HG02763 (cell line): Measurements from ENCODE around the gene ABCA4.

ENCODE experiments used
- ATAC-seq: cut with Tn5 transposase; IDR thresholded peaks from one replicate; pipeline ENCODE4 v1.9.1; 2021; ENCODE audit warnings: mild to moderate bottlenecking, moderate library complexity; ENCODE audit not compliant: unreplicated experiment

Gene ABCA4

DNA sequence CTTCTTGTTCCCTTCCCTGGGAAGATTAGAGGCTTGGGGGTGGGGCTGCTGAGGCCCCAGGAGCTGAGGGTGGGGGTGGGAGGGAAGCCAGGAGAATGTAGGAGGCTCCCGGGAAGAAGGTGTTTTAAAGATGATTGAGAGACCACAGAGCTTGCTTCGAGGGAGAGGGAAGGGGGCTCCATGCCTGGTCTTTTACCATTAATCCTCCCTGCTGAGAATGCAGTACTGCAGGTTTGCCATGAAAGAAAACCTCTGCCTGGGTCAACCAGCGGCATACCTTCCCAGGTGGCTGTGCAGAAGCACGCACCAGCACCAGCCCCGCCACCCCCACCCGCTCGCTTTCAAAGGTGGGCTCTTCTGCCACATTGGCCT is 15.4 kb downstream of the ABCA4 start:
- ATAC-seq, result no peak

DNA sequence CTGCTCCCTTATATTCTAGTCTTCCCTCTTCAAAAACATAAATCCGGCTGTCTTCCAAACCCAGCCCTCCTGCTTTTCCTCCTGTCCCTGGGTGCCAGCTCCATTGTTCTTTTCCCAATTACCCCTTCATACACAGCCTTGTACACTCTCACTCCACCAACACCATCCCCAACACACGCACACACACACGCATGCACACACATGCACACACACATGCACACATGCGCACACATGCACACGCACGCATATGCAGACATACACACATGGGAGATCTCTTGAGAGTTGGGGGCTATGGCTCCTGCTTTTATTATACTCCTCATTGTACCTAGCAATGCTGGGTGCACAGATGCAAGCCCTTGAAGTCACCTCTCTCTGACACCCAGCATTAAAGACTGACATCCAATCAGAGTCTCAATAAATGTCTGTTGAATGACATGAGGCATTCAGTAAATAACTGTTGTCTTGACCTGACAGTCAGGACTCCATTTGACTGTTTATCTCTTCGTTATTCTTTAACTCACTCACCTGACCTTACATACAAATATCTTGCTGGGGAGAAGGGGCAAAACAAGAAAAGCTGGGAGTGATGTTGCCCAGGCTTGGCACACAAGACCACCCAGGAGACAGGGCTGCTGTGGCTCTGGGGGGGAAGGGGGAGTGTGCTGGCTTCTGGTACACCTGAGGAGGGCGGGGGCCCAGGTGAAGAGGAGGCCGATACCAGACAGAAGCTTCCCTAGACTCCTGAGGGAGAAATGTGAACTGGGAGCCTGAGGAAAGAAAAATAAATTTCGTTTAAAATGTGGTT is 16.0 kb downstream of the ABCA4 start:
- ATAC-seq, result no peak

DNA sequence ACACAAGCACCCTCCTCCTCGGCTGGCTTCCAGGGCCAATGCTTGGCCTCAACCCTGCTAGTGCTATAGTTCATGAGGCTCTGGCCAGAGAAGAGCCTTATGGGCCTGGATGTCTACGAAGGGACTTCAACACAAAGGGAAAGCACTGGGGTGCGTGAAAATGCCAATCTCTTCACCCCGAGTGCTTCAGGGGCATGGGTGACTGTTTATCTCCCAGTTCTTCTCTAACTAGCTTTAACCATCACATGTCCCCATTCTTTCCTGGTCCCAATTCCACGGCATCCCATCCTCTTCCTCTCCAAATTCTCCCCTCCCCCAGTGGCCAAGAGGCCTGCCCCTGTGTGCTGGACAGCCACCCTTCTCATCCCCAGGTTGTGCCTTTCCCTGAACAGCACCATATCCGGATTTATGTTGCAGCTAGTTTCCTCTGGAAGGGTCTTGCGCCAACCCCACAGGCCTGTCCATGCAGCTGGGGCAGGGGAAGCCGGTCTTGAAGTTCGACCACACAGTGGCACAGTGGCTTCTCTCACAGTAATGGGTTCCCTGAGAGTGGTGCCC is 16.7 kb downstream of the ABCA4 start:
- no peak for ATAC-seq

GRCh38 chr1:94103608-94104007 is 17.3 kb downstream of the ABCA4 start:
- ATAC-seq, result no peak

DNA sequence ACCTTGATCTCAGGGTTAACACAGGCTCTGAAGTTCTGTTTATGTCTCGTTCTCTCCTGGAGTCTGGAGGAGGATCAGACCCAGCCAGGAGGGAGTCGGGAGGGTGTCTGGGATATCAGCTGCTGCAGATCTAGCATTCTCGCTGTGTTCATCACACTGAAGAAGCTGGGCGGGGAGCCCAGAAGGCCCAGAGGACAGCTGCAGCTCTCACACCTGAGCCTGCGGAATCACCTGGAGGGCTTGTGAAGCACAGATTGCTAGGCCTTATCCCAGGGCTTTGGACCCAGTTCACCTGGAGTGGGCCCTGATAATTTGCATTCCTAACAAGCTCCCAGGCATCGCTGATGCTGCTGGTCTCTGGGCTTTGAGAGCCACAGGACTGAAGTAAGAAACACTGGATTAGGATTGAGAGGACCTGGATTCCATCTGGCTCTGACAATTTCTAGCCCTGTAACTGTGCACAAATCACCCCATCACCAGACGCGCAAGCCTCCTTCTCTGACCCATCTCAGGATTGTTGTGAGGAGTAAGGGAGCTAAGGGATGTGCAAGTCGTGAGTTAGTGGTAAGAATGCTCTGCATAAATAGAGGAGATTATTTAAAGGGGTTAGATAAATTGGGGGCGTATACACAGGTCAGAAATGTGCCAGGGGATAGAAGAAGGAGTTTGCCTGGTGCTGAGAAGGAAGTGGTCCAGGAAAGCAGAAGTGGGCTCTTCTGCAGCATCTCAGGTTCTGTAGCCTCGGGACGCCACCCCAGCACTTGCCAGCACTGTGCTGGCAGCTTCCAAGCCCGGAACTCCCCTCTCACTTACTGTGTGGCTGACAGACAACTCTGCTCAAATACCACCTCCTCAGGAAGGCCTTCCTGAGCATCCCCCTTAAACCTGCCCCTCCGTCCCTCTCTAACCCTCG is 19.1 kb downstream of the ABCA4 start:
- ATAC-seq, result no peak

DNA sequence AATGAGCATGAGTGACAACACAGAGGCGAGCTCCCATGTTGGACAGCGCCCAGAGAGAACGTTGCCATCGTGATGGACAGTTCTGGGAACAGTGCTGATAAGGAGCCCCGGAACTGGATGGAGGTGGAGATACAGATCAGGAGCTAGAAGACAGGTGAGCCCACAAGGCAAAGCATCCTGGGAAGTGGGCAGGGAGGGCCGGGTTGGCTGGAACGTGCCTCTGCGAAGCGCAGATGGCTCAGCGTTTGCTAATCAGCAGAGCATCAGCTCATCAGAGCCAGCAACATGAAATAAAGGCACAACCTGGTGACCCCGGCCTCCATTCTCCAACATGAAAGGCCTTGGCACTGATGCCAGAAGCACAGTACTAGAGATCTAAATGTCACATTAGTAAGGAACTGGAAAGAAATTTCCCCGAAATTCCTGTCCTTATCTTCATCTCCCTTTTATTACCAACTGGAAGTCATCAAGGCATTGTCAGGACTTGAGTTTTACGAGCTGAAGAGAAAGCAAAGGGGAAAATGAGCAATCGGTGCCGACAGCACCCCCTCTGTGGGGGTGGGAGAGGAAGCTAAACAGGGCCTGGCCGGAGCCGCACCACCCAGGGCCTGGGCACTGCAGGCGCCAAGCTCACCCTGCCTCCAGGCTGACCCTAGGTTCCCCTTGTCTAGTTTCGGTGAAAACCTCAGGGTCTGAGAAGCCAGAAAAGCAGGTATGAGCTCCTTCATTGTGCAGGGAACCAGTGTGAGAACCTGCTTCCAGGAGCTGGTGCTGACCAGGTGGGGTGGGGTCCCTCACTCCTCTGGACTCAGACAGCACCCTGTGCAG is 19.9 kb downstream of the ABCA4 start:
- ATAC-seq, result no peak

DNA sequence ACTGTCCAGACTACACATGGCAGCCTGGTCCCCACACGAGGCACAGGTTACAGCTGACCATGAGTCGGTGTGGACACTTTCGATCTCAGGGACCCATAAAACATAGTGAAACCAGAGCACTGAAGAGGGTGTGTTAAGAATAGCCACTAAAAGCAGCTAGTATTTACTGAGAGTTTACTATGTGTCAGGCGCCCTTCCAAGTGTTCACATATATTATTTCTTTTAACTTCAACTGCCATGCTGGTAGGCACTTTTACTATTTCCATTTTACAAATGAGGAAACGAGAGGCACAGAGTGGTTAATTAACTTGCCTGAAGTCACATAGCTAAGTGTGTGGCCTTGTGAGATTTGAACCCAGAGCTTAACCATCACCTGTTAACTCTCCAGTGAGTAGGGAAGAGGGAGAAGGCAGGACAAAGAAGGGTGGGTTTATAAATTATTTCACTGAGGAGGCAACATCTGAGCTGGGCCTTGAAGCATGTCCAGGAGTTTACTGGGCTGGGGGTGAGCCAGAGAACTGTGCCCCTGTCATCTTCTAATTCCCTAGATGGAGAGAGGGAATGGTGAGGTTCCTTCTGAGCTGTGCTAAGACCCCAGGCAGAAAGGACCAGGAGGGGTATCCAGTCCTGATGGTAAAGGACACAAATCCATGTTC is 20.7 kb downstream of the ABCA4 start:
- ATAC-seq, result no peak

- no peak for ATAC-seq
Observed at GRCh38 chr1:94099303-94099702, 21.6 kb downstream of the ABCA4 start.

DNA sequence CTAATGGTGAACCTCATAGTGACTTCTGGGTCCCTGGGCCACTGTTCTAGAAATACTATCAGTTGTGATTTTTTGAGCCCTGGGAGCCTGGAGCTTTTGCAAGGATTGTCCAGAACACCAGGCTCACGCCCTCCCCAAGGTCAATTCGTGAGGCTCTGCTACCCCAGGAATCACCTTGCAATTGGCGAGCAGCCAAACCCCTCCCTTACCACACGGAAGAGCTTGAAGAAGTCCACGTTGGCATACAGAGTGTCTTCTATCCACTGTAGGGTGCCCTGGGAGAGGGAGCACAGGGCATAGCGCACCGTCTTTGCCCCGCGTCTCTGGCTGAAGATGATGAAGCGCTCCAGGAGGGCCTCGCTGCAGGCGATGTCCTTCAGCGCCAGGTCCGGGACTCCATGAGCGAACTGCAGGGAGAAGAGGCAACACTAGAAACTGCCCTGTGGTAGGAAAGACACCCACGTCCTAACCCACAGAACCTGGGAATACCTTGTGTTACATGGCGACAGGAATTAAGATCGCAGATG is 22.3 kb downstream of the ABCA4 start:
- no peak for ATAC-seq

DNA sequence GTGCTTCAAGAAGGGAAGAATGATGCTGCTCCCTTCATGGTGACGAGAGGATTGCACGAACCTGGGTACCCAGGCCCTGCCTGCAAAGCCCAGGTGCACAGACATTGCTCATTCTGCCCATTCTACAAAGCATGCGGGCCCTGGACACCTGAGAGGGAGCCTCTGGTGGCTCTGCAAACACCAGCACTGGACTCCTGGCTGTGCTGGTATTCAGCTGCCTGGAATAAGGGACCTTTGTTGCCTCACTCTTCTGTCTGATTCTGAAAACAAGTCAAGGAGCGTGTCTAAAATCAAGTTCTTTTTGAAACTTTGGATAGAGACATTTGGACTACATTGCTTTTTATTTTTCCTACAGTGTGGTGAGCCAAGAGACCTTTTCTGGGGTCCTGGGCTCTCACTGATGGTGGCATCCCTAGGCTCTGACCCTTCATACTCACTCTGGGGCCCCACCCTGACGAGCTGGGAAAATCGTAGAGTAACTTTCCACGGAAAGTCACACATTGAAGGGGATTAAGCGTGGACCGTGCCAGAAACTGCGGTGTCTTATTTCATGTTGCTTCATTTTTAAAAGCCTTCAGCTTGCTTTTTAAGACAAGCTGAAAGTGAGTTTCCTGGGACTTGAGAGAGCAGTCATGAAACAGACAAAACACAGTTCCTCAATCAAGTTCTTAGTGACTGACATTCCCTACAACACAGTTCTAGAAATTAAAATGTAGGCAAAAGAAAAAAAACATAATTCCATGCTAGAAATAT is 24.0 kb downstream of the ABCA4 start:
- ATAC-seq, result no peak

GRCh38 chr1:94095744-94096469 is 25.0 kb downstream of the ABCA4 start:
- no peak for ATAC-seq

- no peak for ATAC-seq
Observed at GRCh38 chr1:94095112-94095637, 25.8 kb downstream of the ABCA4 start.

- no peak for ATAC-seq
Observed at GRCh38 chr1:94094469-94095111, 26.4 kb downstream of the ABCA4 start.

DNA sequence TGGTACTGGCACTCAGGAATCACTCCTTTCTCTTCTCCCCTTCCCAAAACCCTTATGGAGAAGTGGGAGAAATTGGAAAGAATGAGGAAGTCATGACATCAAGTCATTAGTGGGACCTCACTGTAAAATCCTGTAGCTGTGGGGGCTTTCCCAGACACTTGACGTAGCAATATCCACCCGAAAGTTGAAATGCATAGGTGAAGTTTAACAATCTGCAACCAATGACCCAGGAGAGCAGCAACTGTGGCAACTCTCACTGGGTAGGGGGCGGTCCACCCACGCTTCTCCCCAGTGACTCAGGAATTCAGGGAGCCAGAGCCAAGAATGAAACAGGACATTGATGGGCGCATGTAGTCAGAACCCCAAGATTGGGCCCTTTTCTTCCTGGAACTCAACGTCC is 27.0 kb downstream of the ABCA4 start:
- no peak for ATAC-seq

- no peak for ATAC-seq
Observed at GRCh38 chr1:94093396-94093795, 27.6 kb downstream of the ABCA4 start.

DNA sequence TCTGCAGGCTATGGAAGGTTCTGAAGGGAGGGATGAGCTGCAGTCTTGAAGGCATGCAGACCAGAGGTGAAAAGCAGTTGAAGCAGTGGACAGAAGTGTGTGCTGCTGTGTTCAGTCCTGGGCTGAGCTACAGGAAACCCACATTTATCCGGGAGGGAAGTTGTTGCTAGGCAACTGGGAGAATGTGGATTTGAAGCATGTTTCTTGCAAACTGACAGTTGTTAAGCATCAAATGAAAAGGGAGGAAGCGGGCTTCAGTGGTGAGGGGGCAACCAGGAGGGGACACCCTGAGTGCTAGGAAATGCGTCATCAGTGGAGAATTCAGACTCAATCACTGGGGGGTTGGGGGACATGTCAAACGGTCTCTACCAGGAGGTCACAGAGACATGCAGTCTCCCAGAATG is 28.7 kb downstream of the ABCA4 start:
- no peak for ATAC-seq

DNA sequence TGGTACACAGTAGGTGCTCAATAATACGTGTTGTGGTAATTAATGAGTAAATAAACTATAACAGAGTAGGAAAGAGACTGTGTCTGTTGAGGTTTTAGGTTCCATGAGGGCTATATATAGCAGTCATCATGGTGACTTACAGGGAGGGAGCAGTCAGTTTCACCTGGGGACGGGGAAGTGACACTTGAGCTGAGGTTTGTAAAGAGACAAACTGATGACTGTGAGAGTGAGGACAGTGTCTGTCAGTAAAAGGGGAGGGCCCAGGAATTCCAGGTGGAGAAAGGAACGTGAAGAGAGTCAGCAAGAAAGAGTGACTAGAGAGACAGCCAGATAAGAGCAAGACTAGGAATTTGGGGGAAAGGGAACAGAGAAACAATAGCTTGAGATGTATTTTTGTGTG is 30.2 kb downstream of the ABCA4 start:
- ATAC-seq, result no peak

DNA sequence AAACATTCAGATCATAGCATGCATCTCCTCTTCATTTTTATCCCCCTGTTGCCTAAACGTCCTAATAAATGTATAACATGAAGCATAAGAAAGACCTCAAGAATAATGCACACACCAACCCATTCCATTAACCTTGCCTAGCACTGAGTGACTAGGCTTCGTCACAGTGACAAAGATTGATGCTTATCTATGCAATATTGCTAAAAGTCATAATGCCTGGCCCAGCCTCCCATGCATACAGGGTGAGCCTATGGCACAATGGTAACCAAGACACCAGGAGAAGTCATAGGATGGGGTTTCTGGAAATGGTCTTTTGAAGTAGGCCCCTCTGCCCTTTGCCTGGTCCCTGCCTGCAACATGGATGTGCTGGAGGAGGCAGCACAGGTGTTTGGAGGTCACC is 33.8 kb downstream of the ABCA4 start:
- ATAC-seq, result no peak
